Measurements from ENCODE around the gene RFX3. TPM values are rescaled to one million over a fixed set of nuclear protein-coding genes. Genes with fewer than 3 reads are reported as not detected.

The RFX3 gene
- total RNA-seq, 2 experiments from 2014 or later = 22.9 to 24.8 TPM

DNA sequence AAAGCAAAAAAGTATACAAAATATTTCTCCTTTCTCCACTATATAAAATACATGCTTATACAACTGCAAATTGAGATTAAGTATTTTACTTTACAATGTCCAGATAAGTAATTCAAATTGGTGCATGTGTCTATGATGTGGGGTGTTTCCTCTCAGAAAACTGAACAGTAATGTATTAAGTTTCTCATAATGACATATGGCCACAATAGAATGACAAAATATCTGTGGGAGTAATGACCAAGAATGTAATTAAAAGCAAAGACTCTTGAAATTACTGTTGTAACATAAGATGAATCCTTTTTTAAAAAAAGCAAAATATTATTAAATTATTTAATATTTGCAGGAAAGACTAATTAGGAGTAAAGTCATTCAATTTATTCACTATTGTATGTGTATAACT is 155.1 kb downstream of the RFX3 start:
- POLR2A ChIA-PET = no interaction called here
- CTCF ChIA-PET = no interaction called here
- no peaks in the 10 kb centered on the region for H3K27me3 ChIP-seq (ENCODE audit: control insufficient read depth in 1 of 2, insufficient read depth in 2 of 2, low read length in 2 of 2)
- no peak overlapping the region for H3K4me3 ChIP-seq (ENCODE audit: low read length)
- no peaks in the 10 kb centered on the region for H3K27me3 Mint-ChIP-seq
- no peaks in the 10 kb centered on the region for H3K36me3 ChIP-seq (ENCODE audit: insufficient read depth, low read length)
- peaks cover 9% of the 10 kb centered on the region for H3K36me3 Mint-ChIP-seq (ENCODE audit: low read depth)
- no peaks in the 10 kb centered on the region for H3K9me3 Mint-ChIP-seq
- no peak overlapping the region for H3K27ac ChIP-seq (ENCODE audit: low read depth in 1 of 2, low read length in 2 of 2)
- H3K27ac Mint-ChIP-seq = no peak overlapping the region
- no peak for ATAC-seq (ENCODE audit: poor library complexity)
- H3K4me1 Mint-ChIP-seq (ENCODE audit: low read depth) = peaks cover 11% of the 10 kb centered on the region
- H3K9me3 ChIP-seq (ENCODE audit: control insufficient read depth in 1 of 2, insufficient read depth in 1 of 2, low read length in 2 of 2) = no peaks in the 10 kb centered on the region
- no peak overlapping the region for H3K4me3 Mint-ChIP-seq
- TF ChIP-seq, protein P1, sequence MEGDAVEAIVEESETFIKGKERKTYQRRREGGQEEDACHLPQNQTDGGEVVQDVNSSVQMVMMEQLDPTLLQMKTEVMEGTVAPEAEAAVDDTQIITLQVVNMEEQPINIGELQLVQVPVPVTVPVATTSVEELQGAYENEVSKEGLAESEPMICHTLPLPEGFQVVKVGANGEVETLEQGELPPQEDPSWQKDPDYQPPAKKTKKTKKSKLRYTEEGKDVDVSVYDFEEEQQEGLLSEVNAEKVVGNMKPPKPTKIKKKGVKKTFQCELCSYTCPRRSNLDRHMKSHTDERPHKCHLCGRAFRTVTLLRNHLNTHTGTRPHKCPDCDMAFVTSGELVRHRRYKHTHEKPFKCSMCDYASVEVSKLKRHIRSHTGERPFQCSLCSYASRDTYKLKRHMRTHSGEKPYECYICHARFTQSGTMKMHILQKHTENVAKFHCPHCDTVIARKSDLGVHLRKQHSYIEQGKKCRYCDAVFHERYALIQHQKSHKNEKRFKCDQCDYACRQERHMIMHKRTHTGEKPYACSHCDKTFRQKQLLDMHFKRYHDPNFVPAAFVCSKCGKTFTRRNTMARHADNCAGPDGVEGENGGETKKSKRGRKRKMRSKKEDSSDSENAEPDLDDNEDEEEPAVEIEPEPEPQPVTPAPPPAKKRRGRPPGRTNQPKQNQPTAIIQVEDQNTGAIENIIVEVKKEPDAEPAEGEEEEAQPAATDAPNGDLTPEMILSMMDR (IDR thresholded peaks at IDR 0.05) = no peak
- DNase-seq = no peak
- H3K4me1 ChIP-seq (ENCODE audit: insufficient read depth, low read length) = no peaks in the 10 kb centered on the region
- intact Hi-C loops (cut with DNase I, micrococcal nuclease) = no loop called here

DNA sequence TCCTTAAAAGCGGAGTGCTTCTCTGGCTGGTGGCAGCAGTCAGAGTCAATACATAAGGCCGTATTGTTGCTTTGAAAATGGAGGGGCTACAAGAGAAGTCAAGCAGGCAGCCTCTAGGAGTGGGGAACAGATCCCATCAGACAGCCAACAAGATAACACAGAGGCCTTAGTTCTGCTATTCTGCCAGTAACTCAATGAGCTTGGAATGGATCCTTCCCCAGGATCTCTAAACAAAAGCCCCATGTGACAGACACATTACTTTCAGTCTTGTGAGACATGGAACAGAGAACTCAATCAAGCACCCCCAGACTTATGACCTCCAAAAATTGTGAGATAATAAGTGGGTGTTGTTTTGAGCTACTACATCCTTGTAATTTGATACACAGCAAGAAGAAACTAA is 158.6 kb downstream of the RFX3 start:
- no peaks in the 10 kb centered on the region for H3K36me3 ChIP-seq (ENCODE audit: insufficient read depth, low read length)
- intact Hi-C loops (cut with DNase I, micrococcal nuclease) = no loop called here
- no peaks in the 10 kb centered on the region for H3K9me3 Mint-ChIP-seq
- POLR2A ChIA-PET = no interaction called here
- CTCF ChIA-PET = no interaction called here
- no peak for ATAC-seq (ENCODE audit: poor library complexity)
- H3K4me1 Mint-ChIP-seq (ENCODE audit: low read depth) = peaks cover 30% of the 10 kb centered on the region
- no peaks in the 10 kb centered on the region for H3K27me3 Mint-ChIP-seq
- no peak overlapping the region for H3K27ac ChIP-seq (ENCODE audit: low read depth in 1 of 2, low read length in 2 of 2)
- H3K36me3 Mint-ChIP-seq (ENCODE audit: low read depth) = peaks cover 21% of the 10 kb centered on the region
- H3K27me3 ChIP-seq (ENCODE audit: control insufficient read depth in 1 of 2, insufficient read depth in 2 of 2, low read length in 2 of 2) = no peaks in the 10 kb centered on the region
- no peaks in the 10 kb centered on the region for H3K4me1 ChIP-seq (ENCODE audit: insufficient read depth, low read length)
- no peak overlapping the region for H3K4me3 ChIP-seq (ENCODE audit: low read length)
- TF ChIP-seq, protein P1 (IDR thresholded peaks at IDR 0.05) = no peak
- H3K27ac Mint-ChIP-seq = no peak overlapping the region
- DNase-seq = no peak
- H3K9me3 ChIP-seq (ENCODE audit: control insufficient read depth in 1 of 2, insufficient read depth in 1 of 2, low read length in 2 of 2) = no peaks in the 10 kb centered on the region
- H3K4me3 Mint-ChIP-seq = no peak overlapping the region

DNA sequence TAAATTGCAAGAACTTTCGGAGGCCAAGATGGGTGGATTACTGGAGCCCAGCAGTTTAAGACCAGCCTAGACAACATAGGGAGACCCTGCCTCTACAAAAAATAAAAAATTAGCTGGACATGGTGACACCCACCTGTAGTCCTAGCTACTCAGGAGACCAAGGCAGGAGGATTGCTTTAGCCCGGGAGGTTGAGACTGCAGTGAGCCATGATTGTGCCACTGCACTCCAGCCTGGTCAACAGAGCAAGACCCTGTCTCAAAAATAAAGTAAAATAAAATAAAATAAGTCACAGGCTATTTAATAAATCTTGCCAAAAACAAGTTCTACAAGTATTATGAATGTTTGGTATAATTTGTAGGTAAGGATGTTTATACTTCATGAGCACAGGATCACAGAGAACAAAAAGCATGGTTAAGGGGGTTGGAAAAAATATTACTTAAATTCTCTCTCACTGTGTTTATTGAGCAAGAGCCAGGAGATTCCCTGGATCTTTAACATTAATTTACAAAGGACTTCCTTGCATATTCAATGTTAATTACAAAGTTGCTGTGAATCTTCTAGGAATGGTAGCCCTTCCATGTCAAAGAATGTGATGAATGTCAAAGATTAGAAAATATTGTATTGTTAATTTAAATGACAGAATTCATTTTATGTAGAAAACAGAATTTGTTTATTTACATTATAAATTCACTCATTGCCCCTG is 164.0 kb downstream of the RFX3 start:
- ChIA-PET POLR2A (no interaction called here), CTCF (no interaction called here)
- H3K36me3 ChIP-seq (ENCODE audit: insufficient read depth, low read length) = no peaks in the 10 kb centered on the region
- peaks cover 36% of the 10 kb centered on the region for H3K36me3 Mint-ChIP-seq (ENCODE audit: low read depth)
- no peak overlapping the region for H3K4me3 ChIP-seq (ENCODE audit: low read length)
- intact Hi-C loops (cut with DNase I, micrococcal nuclease) = no loop called here
- H3K4me1 ChIP-seq (ENCODE audit: insufficient read depth, low read length) = no peaks in the 10 kb centered on the region
- H3K9me3 Mint-ChIP-seq = peaks cover 9% of the 10 kb centered on the region
- no peaks in the 10 kb centered on the region for H3K27me3 Mint-ChIP-seq
- TF ChIP-seq, protein P1 (IDR thresholded peaks at IDR 0.05) = no peak
- no peaks in the 10 kb centered on the region for H3K9me3 ChIP-seq (ENCODE audit: control insufficient read depth in 1 of 2, insufficient read depth in 1 of 2, low read length in 2 of 2)
- no peak overlapping the region for H3K27ac Mint-ChIP-seq
- H3K27me3 ChIP-seq (ENCODE audit: control insufficient read depth in 1 of 2, insufficient read depth in 2 of 2, low read length in 2 of 2) = no peaks in the 10 kb centered on the region
- no peak for ATAC-seq (ENCODE audit: poor library complexity)
- H3K27ac ChIP-seq (ENCODE audit: low read depth in 1 of 2, low read length in 2 of 2) = no peak overlapping the region
- DNase-seq = no peak
- H3K4me1 Mint-ChIP-seq (ENCODE audit: low read depth) = peaks cover 24% of the 10 kb centered on the region
- H3K4me3 Mint-ChIP-seq = no peak overlapping the region
